Activated gamma-delta T cell (primary cell): ENCODE measurements around the gene TREML4.
"Not testable (repeated sequence)": the region's sequence is repeated elsewhere in the genome, so short reads cannot be mapped to it uniquely, and the experiment has no call there.

Experiments
- DNase-seq: peaks from one replicate; lab custom pipeline; 2025; lab: John Stamatoyannopoulos, UW

TREML4 gene

GRCh38 chr6:41208439-41209106 is 19.6 kb upstream of the TREML4 start:
- DNase-seq, result no peak

GRCh38 chr6:41209547-41210320 is 18.4 kb upstream of the TREML4 start:
- no peak for DNase-seq

GRCh38 chr6:41214559-41215238 is 13.4 kb upstream of the TREML4 start:
- DNase-seq, result no peak

GRCh38 chr6:41215777-41216176 is 12.4 kb upstream of the TREML4 start:
- DNase-seq, result no peak

GRCh38 chr6:41216616-41217015 is 11.5 kb upstream of the TREML4 start:
- no peak for DNase-seq

- no peak for DNase-seq
Observed at GRCh38 chr6:41222045-41222444, 6.1 kb upstream of the TREML4 start.

GRCh38 chr6:41222513-41222912 is 5.6 kb upstream of the TREML4 start:
- no peak for DNase-seq

GRCh38 chr6:41224800-41225199 is 3.3 kb upstream of the TREML4 start:
- DNase-seq, result no peak

- DNase-seq, result no peak
Observed at GRCh38 chr6:41226752-41227151, 1.4 kb upstream of the TREML4 start.

GRCh38 chr6:41228616-41229015 is 467 bp downstream of the TREML4 start:
- no peak for DNase-seq

GRCh38 chr6:41229721-41230120 is 1.6 kb downstream of the TREML4 start:
- DNase-seq, result no peak

- DNase-seq, result no peak
Observed at GRCh38 chr6:41231246-41231645, 3.1 kb downstream of the TREML4 start.

- no peak for DNase-seq
Observed at GRCh38 chr6:41232667-41233066, 4.5 kb downstream of the TREML4 start.

GRCh38 chr6:41236276-41236675 is 8.1 kb downstream of the TREML4 start:
- DNase-seq, result no peak

GRCh38 chr6:41237128-41237527 is 9.0 kb downstream of the TREML4 start:
- no peak for DNase-seq

- DNase-seq, result no peak
Observed at GRCh38 chr6:41239467-41240159, 11.5 kb downstream of the TREML4 start.

GRCh38 chr6:41246529-41246928 is 18.4 kb downstream of the TREML4 start:
- DNase-seq, result not testable (repeated sequence)

GRCh38 chr6:41247288-41247865 is 19.2 kb downstream of the TREML4 start:
- no peak for DNase-seq

GRCh38 chr6:41247882-41248705 is 19.9 kb downstream of the TREML4 start:
- no peak for DNase-seq

GRCh38 chr6:41252401-41253169 is 24.4 kb downstream of the TREML4 start:
- no peak for DNase-seq
